ENCODE measurements around the gene CACNA1D.

Gene CACNA1D

DNA sequence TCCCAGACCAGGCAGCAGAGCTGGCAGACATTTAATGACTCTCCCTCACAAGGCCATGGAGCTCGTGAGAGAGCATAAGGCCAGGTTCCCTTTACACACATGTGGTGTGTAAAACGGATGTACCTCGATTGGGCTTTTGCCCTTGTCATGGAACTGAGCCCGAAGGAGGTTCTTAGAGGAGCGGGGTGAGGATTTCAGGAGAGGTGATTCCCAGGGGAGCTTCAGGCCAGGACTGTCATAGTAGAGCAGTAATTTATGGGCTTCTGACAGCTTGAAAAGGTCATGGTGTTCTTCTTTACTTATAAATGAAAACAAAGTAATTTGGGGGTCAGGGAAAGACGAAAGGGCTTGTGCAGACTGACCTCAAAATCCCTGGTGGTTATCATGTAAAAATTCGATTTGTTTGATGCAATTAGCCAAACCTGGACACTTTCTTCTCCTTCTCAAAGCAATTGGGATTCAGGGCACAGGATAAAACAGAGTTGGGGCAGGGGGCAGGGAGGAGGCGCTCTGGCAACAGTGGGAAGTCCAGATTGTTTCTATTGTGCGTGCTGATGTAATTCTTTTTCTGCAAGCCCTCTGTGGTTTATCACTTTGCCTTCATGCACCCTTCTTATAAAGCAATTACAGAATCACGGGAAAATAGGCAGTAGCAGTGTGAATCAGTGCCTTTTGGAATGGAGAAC lies 51.0 kb downstream of the CACNA1D start:
- H3K27ac ChIP-seq, result no peak overlapping the region
- TF ChIP-seq, protein P1, sequence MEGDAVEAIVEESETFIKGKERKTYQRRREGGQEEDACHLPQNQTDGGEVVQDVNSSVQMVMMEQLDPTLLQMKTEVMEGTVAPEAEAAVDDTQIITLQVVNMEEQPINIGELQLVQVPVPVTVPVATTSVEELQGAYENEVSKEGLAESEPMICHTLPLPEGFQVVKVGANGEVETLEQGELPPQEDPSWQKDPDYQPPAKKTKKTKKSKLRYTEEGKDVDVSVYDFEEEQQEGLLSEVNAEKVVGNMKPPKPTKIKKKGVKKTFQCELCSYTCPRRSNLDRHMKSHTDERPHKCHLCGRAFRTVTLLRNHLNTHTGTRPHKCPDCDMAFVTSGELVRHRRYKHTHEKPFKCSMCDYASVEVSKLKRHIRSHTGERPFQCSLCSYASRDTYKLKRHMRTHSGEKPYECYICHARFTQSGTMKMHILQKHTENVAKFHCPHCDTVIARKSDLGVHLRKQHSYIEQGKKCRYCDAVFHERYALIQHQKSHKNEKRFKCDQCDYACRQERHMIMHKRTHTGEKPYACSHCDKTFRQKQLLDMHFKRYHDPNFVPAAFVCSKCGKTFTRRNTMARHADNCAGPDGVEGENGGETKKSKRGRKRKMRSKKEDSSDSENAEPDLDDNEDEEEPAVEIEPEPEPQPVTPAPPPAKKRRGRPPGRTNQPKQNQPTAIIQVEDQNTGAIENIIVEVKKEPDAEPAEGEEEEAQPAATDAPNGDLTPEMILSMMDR (IDR thresholded peaks at IDR 0.05), result no peak

DNA sequence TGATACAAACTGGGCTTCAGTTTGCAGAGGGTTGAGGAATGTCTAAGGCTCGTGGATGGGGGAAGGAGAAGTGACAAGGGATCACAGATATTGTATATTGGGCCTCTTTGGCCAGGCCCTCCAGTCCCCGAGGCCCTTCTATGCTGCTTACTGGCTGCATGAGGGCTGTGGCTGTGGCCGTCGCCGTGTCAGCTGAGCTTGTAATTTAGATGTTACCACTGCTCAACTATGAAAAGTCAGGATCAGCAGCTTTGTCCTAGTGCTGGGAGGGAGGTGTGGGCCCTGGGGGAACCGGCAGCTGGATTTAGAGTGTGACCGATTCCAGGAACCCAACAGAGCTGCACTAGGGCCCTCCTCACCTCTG lies 51.6 kb downstream of the CACNA1D start:
- H3K27ac ChIP-seq, result no peak overlapping the region
- no peak for TF ChIP-seq ZFX (IDR thresholded peaks at IDR 0.05; ENCODE audit: borderline replicate concordance)
- TF ChIP-seq, protein P1 (IDR thresholded peaks at IDR 0.05), result no peak

DNA sequence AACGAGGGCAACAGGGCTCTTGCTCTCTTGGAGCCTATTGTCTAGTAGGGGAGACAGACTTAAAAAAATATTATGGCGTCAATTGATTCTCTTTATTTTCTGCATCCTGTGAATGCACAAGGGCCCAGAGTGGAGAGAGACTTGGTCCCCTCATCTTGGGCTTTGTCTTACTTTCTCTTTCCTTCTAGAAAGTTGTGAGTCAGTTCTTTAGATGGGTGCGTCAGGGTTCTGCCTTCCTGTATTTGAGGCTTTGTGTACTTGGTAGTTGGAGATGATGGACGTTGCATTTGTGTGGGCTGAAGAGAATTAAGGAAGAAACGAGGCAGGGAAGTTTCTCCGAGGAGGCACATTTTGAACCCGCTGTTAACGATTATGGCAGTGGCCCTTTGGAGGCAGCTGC lies 52.9 kb downstream of the CACNA1D start:
- TF ChIP-seq, protein P1 (IDR thresholded peaks at IDR 0.05), result no peak
- TF ChIP-seq ZFX (IDR thresholded peaks at IDR 0.05; ENCODE audit: borderline replicate concordance), result no peak
- no peak overlapping the region for H3K27ac ChIP-seq

DNA sequence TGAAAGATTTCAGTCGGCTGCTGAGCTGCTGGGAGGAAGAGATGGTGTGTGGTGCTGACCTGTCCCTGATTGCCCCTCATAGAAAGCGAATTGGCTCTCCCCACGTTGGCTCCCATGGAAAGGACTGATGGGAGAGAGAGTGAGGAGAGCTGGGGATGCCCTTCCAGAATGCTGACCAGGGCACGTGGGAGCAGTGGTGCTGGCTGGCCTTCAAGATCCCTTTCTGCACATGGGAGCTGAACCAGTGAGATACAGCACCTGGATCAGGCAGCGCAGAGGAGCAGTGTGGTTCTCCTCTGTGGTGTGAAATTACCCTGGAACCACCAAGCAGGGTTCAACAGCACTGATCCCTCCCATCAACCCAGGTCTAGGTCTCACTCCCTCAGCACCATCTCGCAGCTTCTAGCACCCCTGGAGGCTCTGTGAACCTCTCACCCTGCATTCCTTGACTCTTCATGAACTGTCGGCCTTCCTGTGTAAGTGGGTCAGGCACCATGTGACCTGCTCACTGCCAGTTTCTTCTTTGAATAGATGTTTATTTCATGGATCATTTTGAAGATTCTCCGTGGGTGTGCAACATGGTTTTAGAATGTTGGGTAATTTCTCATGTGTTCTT lies 55.7 kb downstream of the CACNA1D start:
- no peak for TF ChIP-seq ZFX (IDR thresholded peaks at IDR 0.05; ENCODE audit: borderline replicate concordance)
- TF ChIP-seq, protein P1 (IDR thresholded peaks at IDR 0.05), result no peak
- no peak overlapping the region for H3K27ac ChIP-seq

DNA sequence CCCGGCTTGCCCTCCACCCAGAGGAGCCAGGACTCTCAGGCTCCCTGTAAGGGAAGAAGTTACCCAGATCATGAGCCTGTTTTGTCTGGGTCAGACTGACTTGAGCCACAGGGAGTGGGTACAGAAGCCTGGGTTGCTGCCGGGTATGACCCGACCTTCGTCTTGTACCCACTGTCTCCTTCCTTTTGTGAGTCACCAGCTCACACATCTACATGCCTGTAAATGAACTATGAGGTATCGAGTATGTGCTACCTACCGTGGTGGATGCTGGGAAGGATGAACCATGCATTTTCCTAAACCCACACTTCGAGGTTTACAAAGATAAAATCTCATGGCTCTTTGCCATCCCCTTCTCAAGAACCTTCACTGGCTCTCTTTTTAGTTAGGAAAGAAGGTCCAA lies 56.9 kb downstream of the CACNA1D start:
- no peak for TF ChIP-seq ZFX (IDR thresholded peaks at IDR 0.05; ENCODE audit: borderline replicate concordance)
- H3K27ac ChIP-seq, result no peak overlapping the region

DNA sequence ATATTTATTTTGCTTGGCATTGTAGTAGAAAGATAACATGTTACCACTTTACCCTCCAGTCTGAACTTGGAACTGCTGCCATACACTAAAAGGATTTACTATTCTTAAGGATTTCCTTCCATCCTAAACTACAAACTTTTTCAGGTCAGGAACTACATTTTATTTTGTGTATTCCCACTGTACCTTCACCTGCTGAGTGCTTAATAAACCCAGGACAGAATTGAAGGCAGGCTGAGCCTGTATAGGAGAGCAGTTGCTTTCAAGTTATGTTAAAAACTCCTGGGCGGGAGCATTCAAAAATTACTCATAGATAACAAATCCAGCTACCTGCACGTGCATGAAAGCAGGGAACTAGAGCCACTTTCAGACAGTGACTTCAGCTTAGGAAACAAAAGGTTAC lies 58.3 kb downstream of the CACNA1D start:
- no peak for TF ChIP-seq ZFX (IDR thresholded peaks at IDR 0.05; ENCODE audit: borderline replicate concordance)
- TF ChIP-seq, protein P1 (IDR thresholded peaks at IDR 0.05), result no peak
- no peak overlapping the region for H3K27ac ChIP-seq

DNA sequence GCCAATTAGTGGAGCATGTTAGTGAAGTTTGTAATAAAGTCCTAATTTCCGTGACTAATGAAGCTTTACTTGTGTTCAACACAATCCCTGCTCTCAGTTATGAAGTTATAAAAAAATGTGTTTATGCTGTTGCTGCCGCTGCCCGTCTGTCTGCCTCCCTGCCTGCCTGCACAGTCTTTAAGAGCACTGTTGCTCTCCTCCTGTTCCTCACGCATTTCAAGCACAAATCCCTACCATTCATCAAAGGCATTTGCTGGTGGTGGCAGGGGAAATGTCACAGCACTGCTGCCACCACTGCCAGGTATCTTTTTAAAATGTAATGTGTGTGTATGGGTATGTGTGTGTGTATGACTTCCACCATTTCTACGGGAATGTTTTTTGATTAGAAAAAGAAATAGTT lies 58.8 kb downstream of the CACNA1D start:
- TF ChIP-seq, protein P1 (IDR thresholded peaks at IDR 0.05), result no peak
- TF ChIP-seq ZFX (IDR thresholded peaks at IDR 0.05; ENCODE audit: borderline replicate concordance), result no peak
- no peak overlapping the region for H3K27ac ChIP-seq
